ENCODE results near the gene ACOT11.

ACOT11 gene

GRCh38 chr1:54538538-54538937 is 9.5 kb upstream of the ACOT11 start:
- no peak for FAIRE-seq

DNA sequence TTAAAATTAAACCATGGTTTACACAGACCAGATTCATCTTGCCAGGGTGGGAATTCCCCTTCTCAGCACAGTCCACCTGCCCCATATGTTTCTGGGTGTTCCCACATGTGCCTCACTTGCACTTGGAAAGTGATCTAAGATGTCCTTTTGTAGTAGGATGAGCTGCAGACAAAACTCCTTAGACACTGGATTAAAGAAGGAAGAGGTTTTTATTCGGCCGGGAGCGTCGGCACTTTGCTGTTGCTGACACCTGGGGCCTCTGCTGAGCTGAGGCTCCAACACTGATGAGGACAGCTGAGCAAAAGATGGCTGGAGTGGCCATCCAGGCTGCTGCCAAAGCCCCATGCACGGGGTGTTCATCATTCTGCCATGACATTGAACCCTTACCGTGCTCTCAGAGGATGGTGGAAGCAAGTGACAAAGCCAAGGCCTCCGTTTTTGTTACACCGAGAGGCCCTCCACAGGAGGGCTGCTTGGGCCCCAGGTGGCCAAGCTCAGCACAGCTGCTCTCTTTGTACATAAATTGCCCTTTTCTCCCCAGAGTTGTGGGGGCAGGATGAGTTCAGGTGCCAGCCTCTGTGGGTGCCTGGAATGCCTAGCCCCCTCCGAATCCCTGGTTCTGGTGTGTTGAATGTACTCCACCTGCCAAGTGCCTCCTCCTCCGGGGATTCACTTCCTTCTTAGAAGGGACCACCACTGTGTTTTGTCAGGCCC is 7.3 kb upstream of the ACOT11 start:
- FAIRE-seq = no peak

DNA sequence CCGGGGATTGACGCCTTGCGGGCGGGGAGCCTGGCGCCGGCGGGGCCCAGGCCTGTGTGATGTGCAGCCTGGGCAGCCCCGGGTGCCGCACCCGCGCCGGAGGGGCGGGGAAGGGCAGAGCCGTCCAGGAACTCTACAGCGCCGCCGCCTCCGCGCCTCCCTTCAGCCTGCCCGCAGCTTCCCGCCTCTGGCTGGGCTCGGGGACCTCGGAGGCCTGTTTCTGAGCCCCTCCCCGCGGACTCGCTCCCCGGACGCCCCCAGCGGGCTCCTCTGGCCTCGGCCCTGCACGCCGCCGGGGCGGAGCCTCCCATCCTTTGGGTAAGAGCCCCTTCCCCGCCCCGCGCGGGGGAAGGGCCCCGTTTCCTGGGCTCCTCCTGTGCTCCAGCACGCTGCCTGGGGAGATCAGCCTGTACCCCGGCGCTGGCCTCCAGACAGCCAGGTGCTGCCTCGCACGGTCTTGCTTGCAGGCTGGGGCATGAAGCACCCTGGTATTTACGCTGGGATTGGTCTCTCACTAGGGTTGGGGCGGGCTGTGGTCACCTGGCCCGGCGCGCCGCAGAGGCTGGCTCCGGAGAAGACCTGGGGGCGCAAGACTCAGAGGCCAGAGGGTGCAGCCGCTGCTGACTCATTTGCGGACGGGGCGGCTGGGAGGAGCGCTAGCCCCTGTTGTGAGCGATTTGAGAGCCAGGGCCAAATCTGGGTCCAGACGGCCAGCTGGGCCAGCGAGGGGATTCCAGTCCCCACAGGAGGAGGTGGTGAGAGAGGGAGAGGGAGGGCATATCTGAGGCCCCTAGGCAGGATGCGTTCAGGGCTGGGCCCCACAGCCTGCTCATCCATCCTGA is 5.7 kb upstream of the ACOT11 start:
- FAIRE-seq = no peak

GRCh38 chr1:54542962-54543539 is 5.0 kb upstream of the ACOT11 start:
- no peak for FAIRE-seq

- FAIRE-seq = no peak
These were observed 4.1 kb upstream of the ACOT11 start for GRCh38 chr1:54543729-54544496.

- FAIRE-seq = no peak
These were observed 2.0 kb upstream of the ACOT11 start for GRCh38 chr1:54545916-54546635.

DNA sequence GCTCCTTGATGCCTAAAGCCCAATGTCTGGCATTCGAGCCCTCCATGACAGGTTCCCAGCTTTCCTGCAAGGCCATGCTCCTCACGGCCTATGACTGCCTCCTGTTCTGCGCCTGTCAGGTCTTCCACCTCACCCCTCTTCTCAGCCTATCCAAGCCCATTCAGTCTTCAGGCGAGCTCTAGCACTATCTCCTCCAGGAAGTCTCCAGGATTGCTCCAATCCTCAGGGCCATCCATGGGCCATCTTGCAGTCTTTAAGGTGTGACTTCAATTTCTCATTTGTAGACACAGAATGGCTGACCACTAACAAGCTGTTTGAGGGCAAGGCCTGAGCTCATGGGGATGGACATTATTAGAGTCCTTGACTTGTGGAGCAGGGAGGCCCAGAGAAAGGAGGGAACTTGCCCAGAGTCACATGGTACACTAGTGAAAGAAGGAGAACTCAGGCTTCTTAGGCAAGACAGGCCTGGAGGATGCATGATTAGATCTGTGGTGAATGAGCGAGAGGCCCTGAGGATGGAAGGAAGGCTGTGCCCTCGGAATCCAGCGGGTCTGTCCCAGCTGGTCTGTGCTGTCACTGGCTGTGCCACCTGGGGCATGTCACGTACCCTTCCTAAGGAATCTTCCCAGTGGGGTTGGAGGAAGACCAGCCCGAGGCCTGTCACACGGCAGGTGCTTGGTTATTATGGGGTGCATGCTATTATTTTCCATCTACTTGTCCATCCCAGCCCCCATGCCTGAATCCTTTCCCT is 1.2 kb upstream of the ACOT11 start:
- no peak for FAIRE-seq

DNA sequence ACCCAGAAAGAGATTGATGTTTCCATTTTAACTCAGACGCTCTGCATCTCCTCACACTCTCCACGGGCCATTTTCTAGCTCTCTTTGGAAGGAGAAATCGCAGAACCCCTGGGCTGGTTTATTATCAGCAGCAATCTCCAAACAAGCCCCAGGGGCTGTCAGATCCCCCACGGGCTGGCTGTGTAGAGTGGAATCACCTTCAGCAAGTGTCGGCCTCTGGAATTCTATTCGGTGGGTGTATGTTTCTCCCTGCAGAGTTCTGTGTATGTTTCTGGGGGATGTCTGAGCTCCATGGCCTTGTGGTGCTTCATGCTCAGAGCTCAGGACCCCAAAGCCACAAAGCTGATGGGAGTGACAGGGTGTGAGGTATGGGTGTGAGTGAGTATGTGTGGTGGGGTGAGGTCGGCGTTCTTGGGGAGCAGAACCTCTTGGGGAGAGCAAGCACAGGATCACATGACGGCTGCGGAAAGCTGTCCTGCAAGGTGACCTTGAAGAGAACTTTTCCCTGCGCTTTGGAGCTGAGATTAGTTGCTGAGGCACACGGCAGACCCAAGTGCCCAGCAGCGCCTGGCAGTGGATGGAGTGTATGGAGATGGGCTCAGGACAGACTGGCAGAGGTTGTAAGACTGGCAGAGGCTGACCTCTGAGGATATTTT is 489 bp downstream of the ACOT11 start:
- no peak for FAIRE-seq

GRCh38 chr1:54549181-54549924 is 1.3 kb downstream of the ACOT11 start:
- FAIRE-seq = no peak

- FAIRE-seq = no peak
These were observed 3.9 kb downstream of the ACOT11 start for GRCh38 chr1:54551891-54552290.

DNA sequence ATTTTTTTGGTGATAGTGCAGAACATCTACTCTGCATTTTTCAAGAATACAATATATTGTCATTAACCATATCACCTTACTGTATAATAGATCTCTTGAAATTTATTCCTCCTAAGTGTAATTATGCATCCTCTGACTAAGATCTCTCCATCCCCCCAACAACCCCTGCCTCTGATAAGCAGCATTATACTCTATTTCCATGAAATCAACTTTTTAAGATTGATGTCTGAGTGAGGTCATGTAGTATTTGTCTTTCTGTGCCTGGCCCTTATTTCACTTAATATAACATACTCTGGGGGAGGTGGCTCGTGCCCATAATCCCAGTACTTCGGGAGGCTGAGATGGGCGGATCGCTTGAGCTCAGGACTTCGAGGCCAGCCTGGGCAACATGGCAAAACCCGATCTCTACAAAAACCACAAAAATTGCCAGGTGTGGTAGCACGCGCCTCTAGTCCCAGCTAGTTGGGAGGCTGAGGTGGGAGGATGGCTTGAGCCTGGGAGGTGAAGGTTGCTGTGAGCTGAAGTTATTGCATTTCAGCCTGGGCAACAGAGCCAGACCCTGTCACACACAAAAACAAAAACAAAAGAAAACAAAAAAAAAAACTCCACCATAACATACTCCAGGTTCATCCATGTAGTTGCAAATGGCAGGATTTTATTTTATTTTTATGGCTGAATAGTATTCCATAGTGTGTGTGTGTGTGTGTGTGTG is 5.7 kb downstream of the ACOT11 start:
- FAIRE-seq = no peak

DNA sequence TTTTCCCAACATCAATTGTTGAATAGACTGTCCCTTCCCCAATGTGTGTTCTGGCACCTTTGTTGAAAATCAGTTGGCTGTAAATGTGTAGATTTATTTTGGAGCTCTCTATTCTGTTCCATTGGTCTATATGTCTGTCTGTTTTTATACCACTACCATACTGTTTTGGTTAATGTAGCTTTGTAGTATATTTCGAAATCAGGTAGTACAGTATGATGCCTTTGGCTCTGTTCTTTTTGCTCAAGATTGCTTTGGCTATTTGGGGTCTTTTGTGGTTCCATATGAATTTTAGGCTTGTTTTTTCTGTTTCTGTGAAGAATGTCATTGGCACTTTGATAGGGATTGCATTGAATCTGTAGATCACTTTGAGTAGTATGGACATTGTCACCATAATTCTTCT is 8.1 kb downstream of the ACOT11 start:
- FAIRE-seq = no peak

GRCh38 chr1:54557671-54558355 is 9.8 kb downstream of the ACOT11 start:
- no peak for FAIRE-seq

DNA sequence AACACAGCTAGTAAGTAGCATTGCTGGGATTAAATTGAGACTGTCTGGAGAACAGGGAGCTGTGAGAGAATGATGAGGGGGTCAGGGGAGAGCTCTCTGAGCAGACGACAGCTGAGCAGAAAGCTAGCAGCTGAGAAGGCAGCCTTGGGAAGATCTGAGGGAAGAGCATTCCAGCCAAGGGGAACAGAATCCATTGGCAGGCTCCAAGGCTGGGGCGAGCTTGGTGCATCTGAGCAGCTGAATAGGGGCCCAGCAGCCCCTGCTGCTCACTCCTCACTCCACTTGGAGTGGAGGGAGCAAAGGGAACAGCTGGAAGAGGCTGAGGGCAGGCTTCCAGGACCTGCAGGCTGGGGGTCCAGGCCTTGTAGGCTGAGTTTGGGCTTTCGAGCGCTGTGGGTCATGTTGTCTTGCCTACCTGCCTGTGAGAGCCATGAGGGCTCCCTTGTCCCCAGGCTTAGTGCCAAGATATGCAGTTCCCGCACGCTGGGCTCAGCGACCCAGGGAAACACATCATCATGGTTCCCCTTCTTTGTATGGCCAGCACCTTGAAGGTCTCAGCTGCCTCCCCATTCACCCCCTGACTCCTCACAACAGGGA is 10.5 kb downstream of the ACOT11 start:
- FAIRE-seq = no peak

- FAIRE-seq = no peak
These were observed 11.1 kb downstream of the ACOT11 start for GRCh38 chr1:54559111-54559548.

DNA sequence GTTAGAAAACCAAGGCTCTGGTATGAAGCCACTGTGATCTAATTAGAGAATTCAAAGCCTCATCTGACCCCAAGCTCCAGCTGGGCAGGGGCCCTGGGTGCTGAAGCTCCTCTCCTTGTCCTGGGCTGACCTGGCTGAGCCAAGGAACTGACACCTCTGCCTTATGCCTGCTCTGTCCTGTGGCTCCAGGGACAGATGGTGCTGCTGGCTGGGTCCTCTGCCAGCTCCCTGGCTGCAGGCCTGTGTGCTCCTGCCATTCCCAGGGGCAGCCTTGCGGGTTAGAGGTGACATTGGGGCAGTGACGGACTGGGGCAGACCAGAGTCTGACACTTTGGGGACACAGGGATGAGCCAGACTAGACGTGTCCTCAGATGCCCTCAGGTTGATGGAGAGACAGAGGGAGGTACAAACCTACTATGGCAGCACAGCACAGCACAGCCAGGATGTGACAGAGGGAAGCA is 11.8 kb downstream of the ACOT11 start:
- FAIRE-seq = no peak

GRCh38 chr1:54564312-54565112 is 16.5 kb downstream of the ACOT11 start:
- no peak for FAIRE-seq

DNA sequence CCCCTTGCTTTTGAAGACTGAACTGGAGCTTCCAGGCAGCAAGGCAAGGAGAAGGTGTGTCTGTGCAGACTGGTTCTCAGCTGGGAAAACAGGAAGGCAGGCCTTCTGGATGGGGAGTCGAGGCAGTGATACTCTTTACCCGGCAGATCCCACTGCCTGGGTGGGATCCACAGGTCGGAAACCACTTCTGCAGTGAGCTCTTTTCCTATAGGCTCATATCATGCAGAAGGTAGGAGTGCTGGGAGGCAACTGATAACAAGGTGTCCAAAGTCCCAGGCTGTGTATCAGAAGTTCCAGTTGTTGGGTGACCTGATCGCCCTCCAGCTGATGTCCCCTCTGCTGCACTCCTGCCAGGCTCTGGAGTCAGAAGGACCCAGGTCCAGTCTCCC is 17.1 kb downstream of the ACOT11 start:
- no peak for FAIRE-seq
